Hepatocyte (in vitro differentiated cells): ENCODE measurements around the gene TMEM50A.
"Not testable (repeated sequence)": the region's sequence is repeated elsewhere in the genome, so short reads cannot be mapped to it uniquely, and the experiment has no call there.

Source experiments
- CTCF ChIP-seq: fragments of 200-600 bp; sonication (generic); IDR thresholded peaks from 2 replicates; pipeline ENCODE4 v1.5.1; 2016; ENCODE audit warnings: antibody characterized with exemption, mild to moderate bottlenecking; ENCODE audit not compliant: poor library complexity
- EZH2phosphoT487 ChIP-seq: fragments of 200-600 bp; sonication (generic); IDR thresholded peaks from one replicate; pipeline ENCODE4 v1.6.1; 2018; ENCODE audit warnings: antibody characterized with exemption, mild to moderate bottlenecking, low read depth, moderate library complexity; ENCODE audit not compliant: unreplicated experiment, severe bottlenecking

DNA sequence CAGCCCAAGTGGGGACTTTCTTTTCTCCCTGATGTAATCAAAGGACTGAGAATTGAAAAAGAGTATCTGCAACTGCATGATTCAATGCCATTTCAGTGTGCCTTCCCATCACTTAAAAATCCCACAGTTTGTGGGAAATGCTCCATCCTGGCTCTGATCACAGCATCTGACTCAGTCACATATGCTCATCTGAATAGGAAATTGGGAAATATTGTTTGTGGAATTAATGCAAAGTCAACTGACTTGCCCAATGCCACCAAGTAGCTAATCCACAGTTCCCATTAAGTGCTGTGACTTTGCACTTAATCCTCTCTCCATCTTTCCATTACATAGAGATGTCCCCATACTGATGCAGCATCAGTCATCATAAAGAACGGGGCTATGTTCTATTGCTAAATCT lies 45.0 kb downstream of the TMEM50A start:
- TF ChIP-seq CTCF, EZH2phosphoT487: not testable (repeated sequence)
